ENCODE results near the gene CD86. TPM values are rescaled to one million over a fixed set of nuclear protein-coding genes. Genes with fewer than 3 reads are reported as not detected.

The CD86 gene
- total and polyA plus RNA-seq, 7 donors = 3.0 to 18.5 (median 5.5) TPM

- 49 to 53% methylated on average over 2 of the region's 2 CpGs for WGBS, 2 donors
- DNase-seq = peak; percentile 66
These were observed 37.5 kb downstream of the CD86 start for GRCh38 chr3:122092460-122093165.

GRCh38 chr3:122094125-122094524 lies 39.0 kb downstream of the CD86 start:
- intact Hi-C loops (cut with DNase I) = no loop called here
- DNase-seq = no peak
- Histone ChIP-seq H3K27ac (no peak overlapping the region), H3K27me3 (no peaks in the 10 kb centered on the region), H3K4me3 (no peak overlapping the region), H3K4me1 (no peaks in the 10 kb centered on the region), H3K36me3 (no peaks in the 10 kb centered on the region), H3K9me3 (no peaks in the 10 kb centered on the region)
- no peak for TF ChIP-seq EP300 (IDR thresholded peaks at IDR 0.05)
- no peak for TF ChIP-seq CTCF (IDR thresholded peaks at IDR 0.05)
- TF ChIP-seq POLR2A (IDR thresholded peaks at IDR 0.05) = no peak
- WGBS, 2 donors = 74 to 78% methylated on average over 4 of the region's 4 CpGs

More at GRCh38 chr3:122092460-122093165, 37.5 kb downstream of the CD86 start:
- TF ChIP-seq CTCF (IDR thresholded peaks at IDR 0.05) (peak in 1 of 4 experiments; percentile 21), POLR2A (IDR thresholded peaks at IDR 0.05) (no peak), EP300 (IDR thresholded peaks at IDR 0.05) (no peak), POLR2AphosphoS5 (IDR thresholded peaks at IDR 0.05) (no peak)
- intact Hi-C loops (cut with DNase I) = no loop called here
- Histone ChIP-seq H3K27me3 (no peaks in the 10 kb centered on the region), H3K4me1 (no peaks in the 10 kb centered on the region), H3K36me3 (no peaks in the 10 kb centered on the region), H3K9me3 (no peaks in the 10 kb centered on the region), H3K4me3 (no peak overlapping the region), H3K27ac (no peak overlapping the region)

GRCh38 chr3:122094693-122095092 lies 39.5 kb downstream of the CD86 start:
- intact Hi-C loops (cut with DNase I) = no loop called here
- Histone ChIP-seq H3K27ac (no peak overlapping the region), H3K4me1 (no peaks in the 10 kb centered on the region), H3K36me3 (no peaks in the 10 kb centered on the region), H3K27me3 (no peaks in the 10 kb centered on the region), H3K4me3 (no peak overlapping the region), H3K9me3 (no peaks in the 10 kb centered on the region)
- TF ChIP-seq EP300 (IDR thresholded peaks at IDR 0.05) = no peak
- TF ChIP-seq POLR2A (IDR thresholded peaks at IDR 0.05) = no peak
- TF ChIP-seq CTCF (IDR thresholded peaks at IDR 0.05) = no peak
- TF ChIP-seq POLR2AphosphoS5 (IDR thresholded peaks at IDR 0.05) = no peak
- 64 to 72% methylated on average over 2 of the region's 2 CpGs for WGBS, 2 donors
- no peak for DNase-seq

- intact Hi-C loops (cut with DNase I) = no loop called here
- Histone ChIP-seq H3K27me3 (no peaks in the 10 kb centered on the region), H3K36me3 (no peaks in the 10 kb centered on the region), H3K4me3 (no peak overlapping the region), H3K27ac (no peak overlapping the region), H3K9me3 (no peaks in the 10 kb centered on the region), H3K4me1 (no peaks in the 10 kb centered on the region)
- no peak for DNase-seq
- 49 to 72% methylated on average over 3 of the region's 3 CpGs for WGBS, 2 donors
- TF ChIP-seq POLR2AphosphoS5 (IDR thresholded peaks at IDR 0.05) (no peak), POLR2A (IDR thresholded peaks at IDR 0.05) (no peak), EP300 (IDR thresholded peaks at IDR 0.05) (no peak), CTCF (IDR thresholded peaks at IDR 0.05) (no peak)
These were observed 42.0 kb downstream of the CD86 start for GRCh38 chr3:122097141-122097540.

GRCh38 chr3:122098611-122099010 lies 43.4 kb downstream of the CD86 start:
- no peak for DNase-seq
- Histone ChIP-seq H3K9me3 (no peaks in the 10 kb centered on the region), H3K27ac (no peak overlapping the region), H3K4me3 (no peak overlapping the region), H3K36me3 (no peaks in the 10 kb centered on the region), H3K27me3 (no peaks in the 10 kb centered on the region), H3K4me1 (no peaks in the 10 kb centered on the region)
- no peak for TF ChIP-seq EP300 (IDR thresholded peaks at IDR 0.05)
- TF ChIP-seq POLR2A (IDR thresholded peaks at IDR 0.05) = no peak
- TF ChIP-seq POLR2AphosphoS5 (IDR thresholded peaks at IDR 0.05) = no peak
- TF ChIP-seq CTCF (IDR thresholded peaks at IDR 0.05) = no peak
- intact Hi-C loops (cut with DNase I) = no loop called here
- 98 to 99% methylated on average over 2 of the region's 2 CpGs for WGBS, 2 donors

Measured in sigmoid colon (tissue), 7 donors.